Gastrocnemius medialis (tissue), 4 donors: ENCODE measurements around the gene MOGAT2. TPM values are rescaled to one million over a fixed set of nuclear protein-coding genes. Genes with fewer than 3 reads are reported as not detected.
"Not testable (repeated sequence)": the region's sequence is repeated elsewhere in the genome, so short reads cannot be mapped to it uniquely, and the experiment has no call there.

Experiments used
- ATAC-seq, 2 donors: fragments of 150-250 bp; one replicate each; pipeline ENCODE4 v1.9.1; 2016
- DNase-seq, 2 donors: peaks; one replicate each; pipeline ENCODE4 v3.0.0-alpha.2; 2019
- H3K27ac ChIP-seq, 4 donors: fragments of 200-600 bp; sonication (generic); 1 replicate in 1 of 4; 2 replicates in 3 of 4; pipeline ENCODE4 v1.5.1; 2016 to 2018; ENCODE audit warnings: mild to moderate bottlenecking in 2 of 4, moderate library complexity in 1 of 4
- H3K27me3 ChIP-seq, 3 donors: fragments of 200-600 bp; sonication (generic) in 2 of 3; 1 replicate in 1 of 3; 2 replicates in 2 of 3; pipeline versions ENCODE4 v1.5.1 to v1.6.0; 2016 to 2019; ENCODE audit warnings: mild to moderate bottlenecking in 1 of 3, moderate library complexity in 1 of 3
- H3K36me3 ChIP-seq, 2 donors: fragments of 200-600 bp; sonication (generic) in 1 of 2; one replicate each; pipeline ENCODE4 v1.5.1; 2017 to 2018
- H3K4me1 ChIP-seq, 2 donors: fragments of 200-600 bp; sonication (generic) in 1 of 2; one replicate each; pipeline ENCODE4 v1.5.1; 2016 to 2017; ENCODE audit warnings: mild to moderate bottlenecking in 2 of 2
- H3K4me3 ChIP-seq, 4 donors: fragments of 200-600 bp; sonication (generic) in 3 of 4; 1 replicate in 1 of 4; 2 replicates in 3 of 4; pipeline ENCODE4 v1.5.1; 2016 to 2019; ENCODE audit warnings: mild to moderate bottlenecking in 2 of 4
- H3K9me3 ChIP-seq, 3 donors: fragments of 200-600 bp; sonication (generic) in 2 of 3; 1 replicate in 1 of 3; 2 replicates in 2 of 3; pipeline ENCODE4 v1.5.1; 2016 to 2019
- POLR2A ChIP-seq, 2 donors: fragments of 450-650 bp; IDR thresholded peaks; one replicate each; pipeline ENCODE4 v1.6.1; 2017; ENCODE audit warnings: antibody characterized with exemption in 2 of 2, mild to moderate bottlenecking in 2 of 2, moderate library complexity in 2 of 2
- in situ Hi-C, 4 donors: fragments of 200-750 bp; cut with MboI; loops; one replicate each; pipeline versions ENCODE4 v1.15.0 to v1.8.0; 2017; ENCODE audit warnings: low sequenced_read_pairs in 4 of 4
- intact Hi-C: fragments of 100-400 bp; cut with DNase I; formaldehyde crosslinking; loops from one replicate; pipeline ENCODE4 v1.15.1; 2023; ENCODE audit warnings: low total_unique reads
- total RNA-seq, 4 donors: library from RNA; depleted of rRNA; stranded (reverse); fragments of >200 nt; gene quantifications; one replicate each; pipeline versions ENCODE4 v1.1.0 to v1.2.3, GENCODE V29; 2016
- TF ChIP-seq, protein P1 (sequence below), 5 experiments: fragments of 450-650 bp in 3 of 5; fragments of 200-600 bp in 2 of 5; sonication (generic) in 2 of 5; IDR thresholded peaks in 4 of 5; conservative IDR thresholded peaks in 1 of 5; 1 replicate in 4 of 5; 2 replicates in 1 of 5; pipeline ENCODE4 v1.5.1; 2016 to 2019; ENCODE audit warnings: antibody characterized with exemption in 5 of 5, mild to moderate bottlenecking in 3 of 5, moderate library complexity in 3 of 5

MOGAT2 gene
- total RNA-seq, 4 donors from 2014 or later: 0.10 to 0.66 (median 0.49) TPM; not detected in 1

DNA sequence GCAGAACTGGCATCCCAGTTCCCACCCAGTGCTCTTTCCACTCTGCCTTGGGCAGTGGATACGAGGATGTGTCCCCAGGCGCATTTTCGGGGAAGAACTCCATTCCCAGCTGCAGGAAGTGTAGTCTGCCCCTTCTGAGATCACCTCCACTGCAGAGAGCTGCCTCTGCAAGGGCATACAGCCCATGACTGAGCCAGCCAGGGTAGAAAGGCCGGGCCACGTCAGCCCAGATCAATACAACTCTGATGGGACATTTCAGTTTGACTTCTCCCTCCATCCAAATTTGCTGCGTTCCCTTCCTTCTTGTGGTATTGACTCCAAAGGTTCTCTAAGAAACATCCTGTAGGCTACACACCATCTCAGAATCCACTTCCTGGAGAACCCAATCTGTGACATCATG, 19.7 kb downstream of the MOGAT2 start:
- DNase-seq (no peak), ATAC-seq (no peak)
- in situ Hi-C loops: no loop called here
- peaks cover 17 to 26% of the 10 kb centered on the region in 2 donors for H3K4me1 ChIP-seq
- H3K9me3 ChIP-seq: no peaks in the 10 kb centered on the region
- TF ChIP-seq POLR2A (IDR thresholded peaks at IDR 0.05): no peak
- TF ChIP-seq, protein P1, sequence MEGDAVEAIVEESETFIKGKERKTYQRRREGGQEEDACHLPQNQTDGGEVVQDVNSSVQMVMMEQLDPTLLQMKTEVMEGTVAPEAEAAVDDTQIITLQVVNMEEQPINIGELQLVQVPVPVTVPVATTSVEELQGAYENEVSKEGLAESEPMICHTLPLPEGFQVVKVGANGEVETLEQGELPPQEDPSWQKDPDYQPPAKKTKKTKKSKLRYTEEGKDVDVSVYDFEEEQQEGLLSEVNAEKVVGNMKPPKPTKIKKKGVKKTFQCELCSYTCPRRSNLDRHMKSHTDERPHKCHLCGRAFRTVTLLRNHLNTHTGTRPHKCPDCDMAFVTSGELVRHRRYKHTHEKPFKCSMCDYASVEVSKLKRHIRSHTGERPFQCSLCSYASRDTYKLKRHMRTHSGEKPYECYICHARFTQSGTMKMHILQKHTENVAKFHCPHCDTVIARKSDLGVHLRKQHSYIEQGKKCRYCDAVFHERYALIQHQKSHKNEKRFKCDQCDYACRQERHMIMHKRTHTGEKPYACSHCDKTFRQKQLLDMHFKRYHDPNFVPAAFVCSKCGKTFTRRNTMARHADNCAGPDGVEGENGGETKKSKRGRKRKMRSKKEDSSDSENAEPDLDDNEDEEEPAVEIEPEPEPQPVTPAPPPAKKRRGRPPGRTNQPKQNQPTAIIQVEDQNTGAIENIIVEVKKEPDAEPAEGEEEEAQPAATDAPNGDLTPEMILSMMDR (IDR thresholded peaks at IDR 0.05 in 4 of 5, conservative IDR thresholded peaks at IDR 0.05 in 1 of 5): no peak
- intact Hi-C loops: no loop called here
- no peaks in the 10 kb centered on the region for H3K27me3 ChIP-seq
- no peak overlapping the region for H3K4me3 ChIP-seq
- no peak overlapping the region for H3K27ac ChIP-seq
- no peaks in the 10 kb centered on the region for H3K36me3 ChIP-seq

DNA sequence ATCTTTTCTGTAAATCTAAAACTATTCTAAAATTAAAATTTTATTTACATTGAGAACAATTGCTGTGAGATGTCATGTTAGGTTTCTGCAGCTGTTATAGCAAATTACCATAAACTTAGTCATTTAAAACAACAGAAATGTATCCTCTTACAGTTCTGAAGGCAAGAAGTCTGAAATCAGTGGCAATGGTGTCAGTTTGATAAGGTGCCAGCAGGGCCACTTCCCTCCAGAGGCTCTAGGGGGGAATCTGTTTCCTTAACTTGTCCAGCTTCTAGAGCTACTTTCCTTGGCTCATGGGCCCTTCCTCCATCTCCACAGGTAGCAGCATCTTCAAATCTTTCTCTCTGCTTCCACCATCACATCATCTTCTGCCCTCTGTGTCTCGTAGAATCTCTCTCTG, 23.0 kb downstream of the MOGAT2 start:
- TF ChIP-seq, protein P1 (IDR thresholded peaks at IDR 0.05 in 4 of 5, conservative IDR thresholded peaks at IDR 0.05 in 1 of 5): no peak
- TF ChIP-seq POLR2A (IDR thresholded peaks at IDR 0.05): no peak
- H3K36me3 ChIP-seq: no peaks in the 10 kb centered on the region
- no peak overlapping the region for H3K4me3 ChIP-seq
- no peaks in the 10 kb centered on the region for H3K27me3 ChIP-seq
- ATAC-seq (no peak), DNase-seq (no peak)
- in situ Hi-C loops: no loop called here
- intact Hi-C loops: no loop called here
- H3K27ac ChIP-seq: no peak overlapping the region
- no peaks in the 10 kb centered on the region for H3K9me3 ChIP-seq
- H3K4me1 ChIP-seq: peaks cover 12 to 17% of the 10 kb centered on the region in 2 donors

DNA sequence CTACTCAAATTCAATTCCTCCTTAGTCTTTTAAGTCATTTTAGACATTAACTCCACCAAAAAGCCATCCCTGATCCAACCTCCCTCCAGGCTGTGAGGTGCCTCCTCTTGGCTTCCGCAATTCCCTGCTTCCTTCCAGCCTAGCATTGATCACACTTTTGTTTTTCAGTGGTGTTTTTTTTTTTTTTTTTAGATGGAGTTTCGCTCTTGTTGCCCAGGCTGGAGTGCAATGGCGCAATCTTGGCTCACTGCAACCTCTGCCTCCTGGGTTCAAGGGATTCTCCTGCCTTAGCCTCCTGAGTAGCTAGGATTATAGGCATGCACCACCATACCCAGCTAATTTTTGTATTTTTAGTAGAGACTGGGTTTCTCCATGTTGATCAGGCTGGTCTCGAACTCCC, 25.5 kb downstream of the MOGAT2 start:
- H3K27ac ChIP-seq, H3K4me3 ChIP-seq, ATAC-seq, in situ Hi-C loops, H3K36me3 ChIP-seq, intact Hi-C loops, H3K9me3 ChIP-seq, DNase-seq, H3K27me3 ChIP-seq: not testable (repeated sequence)
- peaks cover 11 to 16% of the 10 kb centered on the region in 2 donors for H3K4me1 ChIP-seq

DNA sequence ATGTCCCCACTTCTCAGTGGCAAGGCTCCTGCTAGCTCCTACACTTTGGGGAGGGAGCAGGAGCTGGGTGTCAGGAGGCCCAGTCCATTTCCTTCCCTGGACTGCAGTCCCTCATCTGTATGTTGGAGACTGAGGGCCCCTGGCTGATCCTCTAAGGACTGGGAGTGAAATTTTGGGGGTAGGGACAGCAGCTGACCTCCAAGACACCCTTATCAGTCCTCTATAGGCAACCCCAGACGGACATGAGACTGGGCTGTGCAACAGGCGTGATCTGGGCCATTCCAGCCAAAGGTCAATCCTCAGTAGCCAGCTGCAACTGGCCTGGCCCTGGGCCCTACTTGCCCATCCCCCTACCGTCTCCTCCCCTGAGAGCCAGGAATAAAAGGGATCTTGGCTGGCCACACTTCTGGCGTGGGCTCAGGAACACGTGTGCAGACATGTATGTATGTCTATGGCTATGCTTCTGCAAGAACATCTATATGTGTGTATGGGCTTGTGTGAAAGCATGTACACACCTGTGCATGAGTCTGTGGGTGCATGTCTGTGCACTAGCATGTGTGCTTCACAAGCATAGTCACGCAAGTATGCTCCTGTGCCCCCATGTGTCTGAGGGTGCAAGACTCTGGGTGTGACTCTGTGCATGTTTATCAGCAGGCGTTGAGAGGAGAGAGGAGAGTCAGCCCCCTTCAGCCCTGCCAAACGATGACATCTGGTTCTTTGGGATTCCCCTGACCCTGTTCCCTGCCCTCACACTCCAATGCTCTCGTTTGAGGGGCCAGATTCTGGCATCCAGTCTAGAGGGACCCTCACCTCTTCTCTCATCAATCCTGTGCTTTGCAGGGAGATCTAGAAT, 26.3 kb downstream of the MOGAT2 start:
- H3K36me3 ChIP-seq: no peaks in the 10 kb centered on the region
- TF ChIP-seq POLR2A (IDR thresholded peaks at IDR 0.05): no peak
- TF ChIP-seq, protein P1 (IDR thresholded peaks at IDR 0.05 in 4 of 5, conservative IDR thresholded peaks at IDR 0.05 in 1 of 5): no peak
- H3K9me3 ChIP-seq: no peaks in the 10 kb centered on the region
- in situ Hi-C loops: no loop called here
- intact Hi-C loops: no loop called here
- peak overlapping the region in 2 of 4 donors; percentile 42 to 53 for H3K27ac ChIP-seq
- DNase-seq (peak in 1 of 2 donors; percentile 36), ATAC-seq (peak; percentile 50 to 55)
- H3K4me3 ChIP-seq: no peak overlapping the region
- no peaks in the 10 kb centered on the region for H3K27me3 ChIP-seq
- peaks cover 11 to 16% of the 10 kb centered on the region in 2 donors for H3K4me1 ChIP-seq

DNA sequence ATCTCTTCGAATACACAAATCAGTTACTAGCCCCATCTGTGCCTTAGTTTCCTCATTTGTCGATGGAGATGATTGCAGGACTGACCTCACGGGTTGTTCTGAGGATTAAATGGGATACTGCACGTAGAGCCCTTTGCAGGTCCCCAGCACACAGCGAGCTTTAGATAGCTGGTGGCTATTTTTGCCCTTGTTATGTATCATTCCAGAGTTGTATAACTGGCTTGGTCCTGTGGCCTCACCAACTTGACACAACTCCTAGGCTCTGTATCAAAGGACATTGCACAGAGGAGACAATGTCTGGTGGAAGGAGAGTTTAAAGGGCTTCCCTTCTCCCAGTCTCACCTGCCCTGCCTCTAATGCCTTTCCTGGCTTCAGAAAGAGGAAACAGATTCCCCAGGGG, 28.2 kb downstream of the MOGAT2 start:
- DNase-seq (no peak), ATAC-seq (peak in 1 of 2 donors; percentile 70)
- H3K4me1 ChIP-seq: peaks cover 11 to 16% of the 10 kb centered on the region in 2 donors
- H3K27ac ChIP-seq: peak overlapping the region in 1 of 4 donors; percentile 18
- intact Hi-C loops: no loop called here
- H3K36me3 ChIP-seq: no peaks in the 10 kb centered on the region
- in situ Hi-C loops: no loop called here
- TF ChIP-seq, protein P1 (IDR thresholded peaks at IDR 0.05 in 4 of 5, conservative IDR thresholded peaks at IDR 0.05 in 1 of 5): no peak
- TF ChIP-seq POLR2A (IDR thresholded peaks at IDR 0.05): no peak
- no peak overlapping the region for H3K4me3 ChIP-seq
- H3K9me3 ChIP-seq: no peaks in the 10 kb centered on the region
- no peaks in the 10 kb centered on the region for H3K27me3 ChIP-seq

DNA sequence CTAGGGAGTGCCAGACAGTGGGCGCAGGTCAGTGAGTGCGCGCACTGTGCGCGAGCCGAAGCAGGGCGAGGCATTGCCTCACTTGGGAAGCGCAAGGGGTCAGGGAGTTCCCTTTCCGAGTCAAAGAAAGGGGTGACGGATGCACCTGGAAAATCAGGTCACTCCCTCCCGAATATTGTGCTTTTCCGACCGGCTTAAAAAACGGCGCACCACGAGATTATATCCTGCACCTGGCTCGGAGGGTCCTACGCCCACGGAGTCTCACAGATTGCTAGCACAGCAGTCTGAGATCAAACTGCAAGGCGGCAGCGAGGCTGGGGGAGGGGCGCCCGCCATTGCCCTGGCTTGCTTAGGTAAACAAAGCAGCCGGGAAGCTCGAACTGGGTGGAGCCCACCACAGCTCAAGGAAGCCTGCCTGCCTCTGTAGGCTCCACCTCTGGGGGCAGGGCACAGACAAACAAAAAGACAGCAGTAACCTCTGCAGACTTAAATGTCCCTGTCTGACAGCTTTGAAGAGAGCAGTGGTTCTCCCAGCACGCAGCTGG, 31.2 kb downstream of the MOGAT2 start:
- in situ Hi-C loops, ATAC-seq, DNase-seq, H3K9me3 ChIP-seq, H3K4me3 ChIP-seq, H3K27me3 ChIP-seq, H3K4me1 ChIP-seq, H3K36me3 ChIP-seq, H3K27ac ChIP-seq, intact Hi-C loops: not testable (repeated sequence)

DNA sequence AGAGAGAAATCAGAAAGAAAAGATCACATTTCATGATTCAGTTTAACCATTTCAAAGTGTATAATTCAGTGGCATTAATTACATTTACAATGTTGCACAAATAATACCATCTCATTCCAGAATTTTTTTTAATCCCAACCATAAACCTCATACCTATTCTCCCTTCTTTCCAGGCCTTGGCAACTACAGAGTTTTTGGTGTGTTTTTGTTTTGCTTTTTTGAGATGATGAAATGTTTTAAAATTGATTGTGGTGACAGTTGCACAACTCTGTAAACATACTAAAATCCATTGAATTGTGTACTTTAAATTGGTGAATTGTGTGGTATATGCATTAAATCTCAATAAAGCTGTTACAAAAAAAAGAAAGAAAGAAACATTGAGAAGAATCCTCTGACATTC, 37.3 kb downstream of the MOGAT2 start:
- H3K27ac ChIP-seq, ATAC-seq, in situ Hi-C loops: not testable (repeated sequence)

More for the DNA sequence above, 37.3 kb downstream of the MOGAT2 start:
- H3K36me3 ChIP-seq, H3K9me3 ChIP-seq, H3K27me3 ChIP-seq, DNase-seq, H3K4me3 ChIP-seq, intact Hi-C loops, H3K4me1 ChIP-seq: not testable (repeated sequence)
